ENCODE data around the gene MCRIP1. TPM values are rescaled to one million over a fixed set of nuclear protein-coding genes. Genes with fewer than 3 reads are reported as not detected.

Gene MCRIP1
- total and polyA plus RNA-seq, 7 donors = 20.5 to 187 (median 45.1) TPM

GRCh38 chr17:81868674-81869220, 35.7 kb upstream of the MCRIP1 start:
- Histone ChIP-seq H3K27me3 (ENCODE audit: insufficient read depth in 3 of 3, low read length in 2 of 3) (no peaks in the 10 kb centered on the region), H3K27ac (peak overlapping the region; percentile 99), H3K36me3 (ENCODE audit: insufficient read depth in 1 of 2, low read depth in 1 of 2) (peaks cover 0 to 49% of the 10 kb centered on the region in 2 donors), H3K4me1 (peaks cover 41% of the 10 kb centered on the region), H3K4me3 (peak overlapping the region; percentile 74), H3K9me3 (no peaks in the 10 kb centered on the region)
- intact Hi-C loops (cut with DNase I) = loop anchor here in 1 of 2 donors (2.0 to 5.0 kb wide), 2 partner anchors 69 to 152 kb away; partner anchors contain the start of gene PYCR1
- DNase-seq = peak; percentile 69 to 78
- peak; percentile 10 to 25 (median 16) for ATAC-seq
- WGBS, 3 donors = 51 to 65% (median 56%) methylated on average over 21 to 30 of the region's 30 CpGs
- no peak for TF ChIP-seq CTCF (IDR thresholded peaks at IDR 0.05)

DNA sequence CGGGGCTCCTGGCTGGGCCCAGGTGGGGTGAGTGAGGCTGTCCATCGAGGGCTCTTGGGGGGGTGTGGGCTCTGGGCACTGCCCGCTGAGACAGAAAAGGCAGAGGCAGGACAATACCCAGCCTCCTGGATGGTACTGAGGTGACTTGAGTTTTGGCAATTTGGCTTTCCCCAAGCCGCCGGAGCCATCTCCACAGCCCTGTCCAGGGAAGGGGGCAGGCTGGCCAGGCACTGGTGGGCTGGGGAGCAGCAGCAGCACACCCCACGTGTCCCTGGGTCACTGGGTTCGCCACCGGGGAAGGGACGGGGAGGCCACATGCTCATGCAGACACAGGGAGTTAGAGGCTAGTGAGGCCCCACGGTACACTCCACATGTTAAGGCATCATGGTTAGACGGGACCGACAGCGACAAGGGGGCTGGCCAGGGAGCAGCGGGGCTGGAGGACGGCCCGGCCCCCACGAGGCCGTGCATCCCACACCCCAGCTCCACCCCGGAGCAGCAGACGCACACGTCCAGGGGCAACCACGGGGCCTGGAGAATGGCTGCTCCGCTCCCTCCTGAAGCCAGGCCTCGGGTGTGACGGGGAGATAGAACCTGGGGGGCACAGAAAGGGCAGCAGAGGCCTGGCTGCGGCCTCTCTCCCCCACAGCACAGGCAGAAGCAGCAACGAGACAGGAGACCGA, 35.0 kb upstream of the MCRIP1 start:
- no peak overlapping the region for H3K4me3 ChIP-seq
- peaks cover 0 to 53% of the 10 kb centered on the region in 2 donors for H3K36me3 ChIP-seq (ENCODE audit: insufficient read depth in 1 of 2, low read depth in 1 of 2)
- 57 to 79% (median 62%) methylated on average over 25 to 28 of the region's 28 CpGs for WGBS, 3 donors
- TF ChIP-seq CTCF (IDR thresholded peaks at IDR 0.05) = no peak
- H3K27me3 ChIP-seq (ENCODE audit: insufficient read depth in 3 of 3, low read length in 2 of 3) = no peaks in the 10 kb centered on the region
- H3K4me1 ChIP-seq = peaks cover 44% of the 10 kb centered on the region
- H3K27ac ChIP-seq = peak overlapping the region; percentile 99
- ATAC-seq (no peak), DNase-seq (no peak)
- H3K9me3 ChIP-seq = no peaks in the 10 kb centered on the region
- intact Hi-C loops (cut with DNase I) = loop anchor here in 1 of 2 donors (2.0 to 5.0 kb wide), 2 partner anchors 69 to 153 kb away; partner anchors contain the start of gene PYCR1

- peaks cover 0 to 54% of the 10 kb centered on the region in 2 donors for H3K36me3 ChIP-seq (ENCODE audit: insufficient read depth in 1 of 2, low read depth in 1 of 2)
- H3K4me1 ChIP-seq = peaks cover 45% of the 10 kb centered on the region
- WGBS, 3 donors = 33 to 57% (median 33%) methylated on average over 21 to 23 of the region's 23 CpGs
- no peaks in the 10 kb centered on the region for H3K27me3 ChIP-seq (ENCODE audit: insufficient read depth in 3 of 3, low read length in 2 of 3)
- H3K4me3 ChIP-seq = no peak overlapping the region
- intact Hi-C loops (cut with DNase I) = loop anchor here in 1 of 2 donors (5.0 kb wide), 1 partner anchor 70 kb away; the partner anchor contains the start of gene PYCR1
- ATAC-seq (no peak), DNase-seq (no peak)
- no peaks in the 10 kb centered on the region for H3K9me3 ChIP-seq
- TF ChIP-seq CTCF (IDR thresholded peaks at IDR 0.05) = no peak
- H3K27ac ChIP-seq = peak overlapping the region; percentile 99
Observed at GRCh38 chr17:81867170-81867990, 34.3 kb upstream of the MCRIP1 start.

DNA sequence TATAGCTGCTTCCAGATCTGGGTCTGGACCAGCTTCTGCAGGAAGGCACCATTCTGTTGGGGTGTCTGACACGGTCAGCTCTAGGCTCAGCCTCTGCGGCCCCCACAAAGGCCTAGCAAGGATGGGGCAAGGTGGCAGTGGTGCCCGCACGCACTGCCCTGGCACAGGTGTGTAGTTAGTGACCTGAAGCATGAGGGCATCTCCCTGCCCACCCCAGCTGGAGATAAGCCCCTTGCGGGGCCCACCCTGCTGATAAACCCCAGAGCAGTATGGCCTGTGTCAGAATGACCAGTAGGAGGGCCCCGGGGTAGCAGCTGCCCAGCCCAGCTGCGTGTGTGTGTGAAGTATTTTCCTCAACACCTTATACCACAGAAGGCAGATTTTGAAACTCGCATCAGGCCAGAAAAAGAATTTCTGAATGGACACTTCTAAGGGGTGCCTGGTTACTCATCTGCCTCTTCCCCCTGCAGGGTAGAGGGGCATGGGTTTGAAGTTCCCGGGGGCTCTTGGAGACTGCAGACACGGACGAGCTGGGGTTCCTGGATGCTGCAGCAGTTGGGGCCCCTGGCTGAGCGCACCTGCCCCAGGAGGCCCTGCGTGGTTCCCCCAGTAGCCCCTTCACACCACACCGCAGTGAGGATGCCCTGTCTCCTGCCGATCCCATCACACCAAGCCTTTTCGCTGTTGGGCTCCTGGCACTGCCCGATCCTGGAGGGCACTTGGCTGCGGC, 33.5 kb upstream of the MCRIP1 start:
- Histone ChIP-seq H3K27me3 (ENCODE audit: insufficient read depth in 3 of 3, low read length in 2 of 3) (no peaks in the 10 kb centered on the region), H3K36me3 (ENCODE audit: insufficient read depth in 1 of 2, low read depth in 1 of 2) (peaks cover 0 to 54% of the 10 kb centered on the region in 2 donors), H3K4me3 (no peak overlapping the region), H3K27ac (peak overlapping the region; percentile 99), H3K9me3 (no peaks in the 10 kb centered on the region), H3K4me1 (peaks cover 48% of the 10 kb centered on the region)
- whole genome bisulfite sequencing, 3 donors = 66 to 78% (median 72%) methylated on average over 18 of the region's 18 CpGs
- intact Hi-C loops (cut with DNase I) = loop anchor here in 1 of 2 donors (5.0 kb wide), 1 partner anchor 71 kb away; the partner anchor contains the start of gene PYCR1
- DNase-seq (no peak), ATAC-seq (no peak)
- no peak for TF ChIP-seq CTCF (IDR thresholded peaks at IDR 0.05)
